ENCODE data around the gene KRT28. TPM values are rescaled to one million over a fixed set of nuclear protein-coding genes. Genes with fewer than 3 reads are reported as not detected.

KRT28 gene
- total RNA-seq, 2 donors from 2014 or later = not detected

DNA sequence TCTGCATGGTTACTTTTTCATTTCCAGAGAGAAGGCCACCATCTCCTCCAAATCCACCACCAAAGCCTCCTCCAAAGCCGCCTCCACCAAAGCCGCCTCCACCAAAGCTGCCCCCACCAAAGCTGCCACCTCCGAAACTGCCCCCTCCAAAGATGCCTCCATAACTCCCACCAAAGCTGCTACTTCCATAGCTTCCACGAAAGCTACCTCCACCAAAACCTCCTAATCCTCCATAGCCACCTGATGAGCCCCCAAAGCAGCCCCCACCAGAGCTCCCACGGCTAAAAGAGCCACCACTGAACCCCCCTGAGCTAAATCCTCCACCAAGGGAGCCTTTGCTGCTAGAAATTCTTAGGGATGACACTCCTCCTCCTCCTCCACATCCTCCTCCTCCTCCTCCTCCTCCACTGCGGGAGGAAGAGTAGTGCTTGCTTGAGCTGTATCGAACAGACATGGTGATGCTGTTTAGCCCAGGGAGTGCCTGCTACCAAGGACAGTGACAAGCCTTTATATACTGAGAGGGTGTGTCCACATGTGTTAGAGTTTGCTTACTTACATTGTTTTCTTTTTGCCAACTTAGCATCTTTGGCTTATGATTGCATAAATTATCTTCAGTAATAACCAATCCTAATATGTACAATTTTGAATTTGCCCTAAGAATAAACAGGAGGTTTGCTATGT lies 22.5 kb upstream of the KRT28 start, which contains the start of gene KRT10:
Gene KRT10 (minus strand): TSS at position 483 of the 681 bp plus-strand sequence. CDS start 29 bp downstream, at position 454.
- Histone ChIP-seq H3K4me1 (ENCODE audit: control insufficient read depth, insufficient read depth, low read length) (no peaks in the 10 kb centered on the region), H3K9ac (ENCODE audit: extremely low read depth, low read length, poor library complexity, severe bottlenecking) (no peak within 1 kb of the TSS), H3K27ac (ENCODE audit: low read depth, low read length) (no peak within 1 kb of the TSS), H3K36me3 (ENCODE audit: control insufficient read depth, insufficient read depth, low read length) (peaks cover 4% of the 10 kb centered on the region), H3K9me3 (ENCODE audit: control insufficient read depth, low read length) (no peaks in the 10 kb centered on the region), H3K27me3 (ENCODE audit: control insufficient read depth, insufficient read depth, low read length, poor library complexity, severe bottlenecking) (peaks cover 23% of the 10 kb centered on the region), H3K4me3 (ENCODE audit: low read length) (no peak within 1 kb of the TSS)
- Mint-ChIP-seq H3K36me3 (ENCODE audit: low read depth) (peaks cover 6% of the 10 kb centered on the region), H3K9me3 (peaks cover 7% of the 10 kb centered on the region), H3K4me1 (no peaks in the 10 kb centered on the region), H3K27me3 (ENCODE audit: insufficient read depth) (peaks cover 82% of the 10 kb centered on the region), H3K27ac (no peak within 1 kb of the TSS), H3K4me3 (no peak within 1 kb of the TSS)
- TF ChIP-seq, protein P1, sequence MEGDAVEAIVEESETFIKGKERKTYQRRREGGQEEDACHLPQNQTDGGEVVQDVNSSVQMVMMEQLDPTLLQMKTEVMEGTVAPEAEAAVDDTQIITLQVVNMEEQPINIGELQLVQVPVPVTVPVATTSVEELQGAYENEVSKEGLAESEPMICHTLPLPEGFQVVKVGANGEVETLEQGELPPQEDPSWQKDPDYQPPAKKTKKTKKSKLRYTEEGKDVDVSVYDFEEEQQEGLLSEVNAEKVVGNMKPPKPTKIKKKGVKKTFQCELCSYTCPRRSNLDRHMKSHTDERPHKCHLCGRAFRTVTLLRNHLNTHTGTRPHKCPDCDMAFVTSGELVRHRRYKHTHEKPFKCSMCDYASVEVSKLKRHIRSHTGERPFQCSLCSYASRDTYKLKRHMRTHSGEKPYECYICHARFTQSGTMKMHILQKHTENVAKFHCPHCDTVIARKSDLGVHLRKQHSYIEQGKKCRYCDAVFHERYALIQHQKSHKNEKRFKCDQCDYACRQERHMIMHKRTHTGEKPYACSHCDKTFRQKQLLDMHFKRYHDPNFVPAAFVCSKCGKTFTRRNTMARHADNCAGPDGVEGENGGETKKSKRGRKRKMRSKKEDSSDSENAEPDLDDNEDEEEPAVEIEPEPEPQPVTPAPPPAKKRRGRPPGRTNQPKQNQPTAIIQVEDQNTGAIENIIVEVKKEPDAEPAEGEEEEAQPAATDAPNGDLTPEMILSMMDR (conservative IDR thresholded peaks at IDR 0.05) = no peak
- DNase-seq = no peak
- WGBS, 2 experiments (ENCODE audit: insufficient coverage in 1 of 2, insufficient read length in 1 of 2) = 82 to 84% methylated on average over 3 to 7 of the region's 7 CpGs

DNA sequence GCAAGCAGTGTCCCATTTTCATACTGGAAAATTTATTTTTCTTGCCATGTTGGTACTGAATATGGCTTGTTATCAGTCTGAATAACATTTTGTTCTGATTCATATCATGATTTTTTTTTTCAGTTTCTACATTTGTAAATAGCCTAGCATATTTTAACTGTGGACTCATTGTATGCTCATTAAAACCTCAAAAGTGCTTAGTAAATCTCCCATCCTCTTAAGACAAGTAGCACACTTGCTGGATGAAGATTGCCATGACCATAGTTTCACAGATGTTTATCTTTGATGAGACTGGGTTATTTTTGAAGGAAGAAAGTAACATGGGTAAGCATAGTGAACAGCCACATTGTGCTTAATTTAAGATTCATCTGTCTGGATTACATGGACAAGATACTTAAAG lies 21.8 kb upstream of the KRT28 start:
- Histone ChIP-seq H3K9me3 (ENCODE audit: control insufficient read depth, low read length) (no peaks in the 10 kb centered on the region), H3K4me3 (ENCODE audit: low read length) (no peak overlapping the region), H3K9ac (ENCODE audit: extremely low read depth, low read length, poor library complexity, severe bottlenecking) (no peak overlapping the region), H3K27ac (ENCODE audit: low read depth, low read length) (no peak overlapping the region), H3K27me3 (ENCODE audit: control insufficient read depth, insufficient read depth, low read length, poor library complexity, severe bottlenecking) (peaks cover 23% of the 10 kb centered on the region), H3K4me1 (ENCODE audit: control insufficient read depth, insufficient read depth, low read length) (no peaks in the 10 kb centered on the region), H3K36me3 (ENCODE audit: control insufficient read depth, insufficient read depth, low read length) (peaks cover 7% of the 10 kb centered on the region)
- Mint-ChIP-seq H3K27me3 (ENCODE audit: insufficient read depth) (peaks cover 79% of the 10 kb centered on the region), H3K4me1 (no peaks in the 10 kb centered on the region), H3K27ac (no peak overlapping the region), H3K9me3 (peaks cover 7% of the 10 kb centered on the region), H3K4me3 (no peak overlapping the region), H3K36me3 (ENCODE audit: low read depth) (peaks cover 13% of the 10 kb centered on the region)
- no peak for DNase-seq
- TF ChIP-seq, protein P1 (conservative IDR thresholded peaks at IDR 0.05) = no peak

DNA sequence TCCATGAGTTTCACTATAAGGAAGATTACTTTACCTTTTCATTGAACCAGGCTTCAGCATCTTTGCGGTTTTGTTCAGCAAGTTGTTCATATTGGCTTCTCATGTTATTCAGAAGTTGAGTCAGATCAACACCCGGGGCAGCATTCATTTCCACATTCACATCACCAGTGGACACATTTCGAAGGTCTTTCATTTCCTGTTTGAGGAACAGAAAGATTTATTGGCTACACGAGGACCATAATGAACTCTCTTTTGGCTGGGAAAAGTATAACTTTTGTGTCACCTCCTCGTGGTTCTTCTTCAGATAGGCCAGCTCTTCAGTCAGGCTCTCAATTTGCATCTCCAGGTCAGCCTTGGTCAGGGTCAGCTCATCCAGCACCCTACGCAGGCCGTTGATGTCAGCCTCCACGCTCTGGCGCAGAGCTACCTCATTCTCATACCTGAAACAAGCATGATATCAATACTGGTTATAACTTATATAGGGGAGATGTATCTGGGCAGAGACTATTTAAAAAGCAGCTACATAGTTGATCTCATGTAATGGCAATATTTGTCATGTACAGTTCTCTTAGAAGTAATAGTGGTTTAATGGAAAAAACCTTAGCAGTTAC lies 20.6 kb upstream of the KRT28 start:
- Mint-ChIP-seq H3K27ac (no peak overlapping the region), H3K4me1 (no peaks in the 10 kb centered on the region), H3K4me3 (no peak overlapping the region), H3K27me3 (ENCODE audit: insufficient read depth) (peaks cover 75% of the 10 kb centered on the region), H3K36me3 (ENCODE audit: low read depth) (peaks cover 14% of the 10 kb centered on the region), H3K9me3 (peaks cover 7% of the 10 kb centered on the region)
- no peak overlapping the region for H3K27ac ChIP-seq (ENCODE audit: low read depth, low read length)
- TF ChIP-seq, protein P1 (conservative IDR thresholded peaks at IDR 0.05) = no peak
- no peak overlapping the region for H3K9ac ChIP-seq (ENCODE audit: extremely low read depth, low read length, poor library complexity, severe bottlenecking)
- H3K9me3 ChIP-seq (ENCODE audit: control insufficient read depth, low read length) = no peaks in the 10 kb centered on the region
- peaks cover 18% of the 10 kb centered on the region for H3K27me3 ChIP-seq (ENCODE audit: control insufficient read depth, insufficient read depth, low read length, poor library complexity, severe bottlenecking)
- no peak for DNase-seq
- H3K4me1 ChIP-seq (ENCODE audit: control insufficient read depth, insufficient read depth, low read length) = no peaks in the 10 kb centered on the region
- peak overlapping the region; percentile 99 for H3K4me3 ChIP-seq (ENCODE audit: low read length)
- H3K36me3 ChIP-seq (ENCODE audit: control insufficient read depth, insufficient read depth, low read length) = peaks cover 7% of the 10 kb centered on the region
- WGBS, 2 experiments (ENCODE audit: insufficient coverage in 1 of 2, insufficient read length in 1 of 2) = 93 to 100% methylated on average over 3 to 8 of the region's 9 CpGs

All from endodermal cell (in vitro differentiated cells).